ENCODE data around the gene THSD4.

DNA sequence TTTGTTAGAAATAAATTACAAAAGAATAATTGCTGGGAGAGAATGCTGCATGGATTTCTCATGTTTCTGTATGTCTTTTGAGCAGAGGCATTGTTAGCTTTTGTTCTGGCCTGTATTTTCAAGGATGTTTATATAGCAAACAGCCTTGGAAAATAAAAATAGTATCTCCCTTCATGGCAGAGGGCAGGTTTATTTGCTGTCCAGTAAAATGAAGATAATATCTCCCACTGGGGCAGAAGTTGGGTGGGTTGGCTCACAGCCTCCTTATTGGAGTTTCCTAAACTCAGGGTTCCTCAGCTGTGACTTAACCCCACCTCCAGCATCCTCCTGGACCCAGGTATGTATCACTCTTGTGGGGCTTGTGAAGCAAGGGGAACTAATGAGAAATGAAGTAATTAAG, 43.7 kb upstream of the THSD4 start:
- TF ChIP-seq CTCF (IDR thresholded peaks at IDR 0.05): no peak
- no peak for TF ChIP-seq POLR2A (IDR thresholded peaks at IDR 0.05)

All from thyroid gland (tissue), 4 donors.